Measurements from ENCODE around the gene MYCBP. TPM values are rescaled to one million over a fixed set of nuclear protein-coding genes. Genes with fewer than 3 reads are reported as not detected.

The MYCBP gene
- total RNA-seq, 2 donors from 2014 or later, result 34.6 to 38.1 TPM

DNA sequence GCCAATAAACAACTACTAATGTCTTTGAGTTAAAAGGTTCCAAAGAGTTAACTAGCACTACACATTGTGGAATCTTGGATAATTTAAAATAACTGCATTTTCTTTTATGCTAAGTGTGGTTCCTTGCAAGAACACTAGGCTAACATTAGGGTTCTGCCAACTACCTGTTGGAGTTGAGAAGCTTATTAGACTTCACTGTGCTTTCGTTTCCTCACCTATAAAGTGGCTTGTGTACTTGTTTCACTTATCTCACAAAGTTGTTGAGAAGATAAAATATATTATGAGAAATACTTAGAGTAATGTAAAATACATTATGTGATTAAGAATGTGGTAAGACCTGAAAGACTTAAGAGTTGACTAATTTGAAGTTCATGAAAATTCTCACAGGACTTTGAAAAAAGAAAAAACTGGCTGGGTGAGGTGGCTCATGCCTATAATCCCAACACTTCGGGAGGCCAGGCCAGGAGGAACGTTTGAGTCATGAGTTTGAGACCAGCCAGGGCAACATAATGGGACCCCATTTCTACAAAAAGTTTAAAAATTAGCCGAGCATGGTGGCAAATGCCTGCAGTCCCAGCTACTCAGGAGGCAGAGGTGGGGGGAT is 7.9 kb downstream of the MYCBP start:
- no peaks in the 10 kb centered on the region for H3K4me1 ChIP-seq (ENCODE audit: control insufficient read depth, insufficient read depth, low read length)
- Mint-ChIP-seq H3K9me3 (no peaks in the 10 kb centered on the region), H3K36me3 (ENCODE audit: low read depth) (peaks cover 24% of the 10 kb centered on the region), H3K4me1 (peaks cover 6% of the 10 kb centered on the region), H3K27me3 (ENCODE audit: insufficient read depth) (no peaks in the 10 kb centered on the region), H3K27ac (peak overlapping the region; percentile 35), H3K4me3 (no peak overlapping the region)
- H3K4me3 ChIP-seq (ENCODE audit: low read length), result no peak overlapping the region
- TF ChIP-seq, protein P1, sequence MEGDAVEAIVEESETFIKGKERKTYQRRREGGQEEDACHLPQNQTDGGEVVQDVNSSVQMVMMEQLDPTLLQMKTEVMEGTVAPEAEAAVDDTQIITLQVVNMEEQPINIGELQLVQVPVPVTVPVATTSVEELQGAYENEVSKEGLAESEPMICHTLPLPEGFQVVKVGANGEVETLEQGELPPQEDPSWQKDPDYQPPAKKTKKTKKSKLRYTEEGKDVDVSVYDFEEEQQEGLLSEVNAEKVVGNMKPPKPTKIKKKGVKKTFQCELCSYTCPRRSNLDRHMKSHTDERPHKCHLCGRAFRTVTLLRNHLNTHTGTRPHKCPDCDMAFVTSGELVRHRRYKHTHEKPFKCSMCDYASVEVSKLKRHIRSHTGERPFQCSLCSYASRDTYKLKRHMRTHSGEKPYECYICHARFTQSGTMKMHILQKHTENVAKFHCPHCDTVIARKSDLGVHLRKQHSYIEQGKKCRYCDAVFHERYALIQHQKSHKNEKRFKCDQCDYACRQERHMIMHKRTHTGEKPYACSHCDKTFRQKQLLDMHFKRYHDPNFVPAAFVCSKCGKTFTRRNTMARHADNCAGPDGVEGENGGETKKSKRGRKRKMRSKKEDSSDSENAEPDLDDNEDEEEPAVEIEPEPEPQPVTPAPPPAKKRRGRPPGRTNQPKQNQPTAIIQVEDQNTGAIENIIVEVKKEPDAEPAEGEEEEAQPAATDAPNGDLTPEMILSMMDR (conservative IDR thresholded peaks at IDR 0.05), result peak; percentile 24
- H3K36me3 ChIP-seq (ENCODE audit: control insufficient read depth, insufficient read depth, low read length), result peaks cover 23% of the 10 kb centered on the region
- no peaks in the 10 kb centered on the region for H3K27me3 ChIP-seq (ENCODE audit: control insufficient read depth, insufficient read depth, low read length, poor library complexity, severe bottlenecking)
- DNase-seq, result no peak
- no peak overlapping the region for H3K27ac ChIP-seq (ENCODE audit: low read depth, low read length)
- 79 to 85% methylated on average over 3 to 4 of the region's 4 CpGs for WGBS, 2 experiments (ENCODE audit: insufficient coverage in 1 of 2, insufficient read length in 1 of 2)
- no peaks in the 10 kb centered on the region for H3K9me3 ChIP-seq (ENCODE audit: control insufficient read depth, low read length)
- H3K9ac ChIP-seq (ENCODE audit: extremely low read depth, low read length, poor library complexity, severe bottlenecking), result no peak overlapping the region

DNA sequence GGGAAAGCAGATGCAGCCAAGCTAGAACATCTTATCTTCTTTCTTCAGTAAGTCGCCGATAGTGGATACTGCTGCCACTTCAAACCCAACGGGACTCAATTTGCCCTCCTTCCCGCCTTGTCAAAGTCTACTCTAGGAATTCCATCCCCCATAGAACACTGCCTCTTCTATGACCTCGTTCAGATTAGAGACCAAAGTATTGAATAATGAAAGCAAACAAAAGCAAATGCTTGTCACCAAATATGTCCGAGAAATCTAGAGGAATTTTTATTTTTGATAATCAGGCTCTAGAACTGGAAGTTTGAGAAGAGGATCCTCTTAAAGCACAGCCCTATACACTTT is 12.7 kb downstream of the MYCBP start:
- Mint-ChIP-seq H3K36me3 (ENCODE audit: low read depth) (peaks cover 16% of the 10 kb centered on the region), H3K4me3 (peak overlapping the region; percentile 74), H3K4me1 (peaks cover 19% of the 10 kb centered on the region), H3K9me3 (no peaks in the 10 kb centered on the region), H3K27me3 (ENCODE audit: insufficient read depth) (no peaks in the 10 kb centered on the region), H3K27ac (peak overlapping the region; percentile 82)
- H3K4me3 ChIP-seq (ENCODE audit: low read length), result peak overlapping the region; percentile 94
- H3K27me3 ChIP-seq (ENCODE audit: control insufficient read depth, insufficient read depth, low read length, poor library complexity, severe bottlenecking), result no peaks in the 10 kb centered on the region
- peak overlapping the region; percentile 60 for H3K9ac ChIP-seq (ENCODE audit: extremely low read depth, low read length, poor library complexity, severe bottlenecking)
- no peak overlapping the region for H3K27ac ChIP-seq (ENCODE audit: low read depth, low read length)
- WGBS, 2 experiments (ENCODE audit: insufficient coverage in 1 of 2, insufficient read length in 1 of 2), result 37 to 46% methylated on average over 3 to 6 of the region's 6 CpGs
- peaks cover 7% of the 10 kb centered on the region for H3K4me1 ChIP-seq (ENCODE audit: control insufficient read depth, insufficient read depth, low read length)
- DNase-seq, result no peak
- H3K9me3 ChIP-seq (ENCODE audit: control insufficient read depth, low read length), result no peaks in the 10 kb centered on the region
- TF ChIP-seq, protein P1 (conservative IDR thresholded peaks at IDR 0.05), result no peak
- H3K36me3 ChIP-seq (ENCODE audit: control insufficient read depth, insufficient read depth, low read length), result peaks cover 29% of the 10 kb centered on the region

DNA sequence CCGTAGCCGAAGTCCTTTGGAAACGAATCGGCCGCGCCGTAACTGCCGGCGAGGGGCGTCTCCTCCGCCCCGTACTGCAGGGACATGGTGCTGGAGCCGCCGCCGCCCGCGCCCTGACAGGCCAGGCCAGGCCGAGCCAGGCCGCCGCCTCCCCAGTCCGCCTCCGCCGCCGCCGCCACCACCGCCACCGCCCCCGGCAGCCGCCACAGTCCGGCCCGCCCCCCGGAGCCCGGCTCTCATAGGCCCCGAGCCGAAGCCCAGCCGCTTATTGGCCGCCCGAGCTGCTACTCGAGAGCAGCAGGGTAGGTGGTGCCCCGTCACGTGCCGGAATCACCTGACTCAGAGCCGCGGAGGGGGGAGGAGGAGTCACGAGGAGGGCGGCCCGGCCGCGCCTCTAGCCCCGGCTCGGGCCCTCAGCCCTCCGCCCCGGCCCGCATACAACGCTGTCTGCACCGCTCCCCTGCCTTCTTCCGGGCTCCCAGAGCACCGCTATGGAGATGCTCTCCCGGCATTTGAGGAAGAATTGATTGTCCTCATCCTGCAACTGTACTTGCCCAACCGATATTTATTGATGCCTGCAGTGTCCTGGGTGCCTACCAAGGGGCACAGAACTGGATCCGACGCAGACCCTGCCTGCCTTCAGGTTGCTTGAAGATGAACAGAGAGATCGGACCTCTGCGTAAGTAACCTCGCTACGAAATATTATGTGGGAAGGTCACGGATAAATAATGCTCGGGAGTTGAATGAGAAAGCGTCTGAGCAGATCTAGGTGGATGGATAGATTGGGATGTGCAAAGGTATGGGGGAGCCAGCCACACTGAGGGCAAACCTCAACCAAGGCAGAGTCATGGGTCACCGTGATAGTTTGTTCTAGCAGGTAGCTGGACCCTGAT is 13.3 kb downstream of the MYCBP start, which contains the start of gene RRAGC:
Gene RRAGC (minus strand): TSS at position 212 of the 893 bp plus-strand sequence. CDS start 126 bp downstream, at position 86.
- peak within 1 kb of the TSS; percentile 60 for H3K9ac ChIP-seq (ENCODE audit: extremely low read depth, low read length, poor library complexity, severe bottlenecking)
- H3K27me3 Mint-ChIP-seq (ENCODE audit: insufficient read depth), result no peaks in the 10 kb centered on the region
- peaks cover 16% of the 10 kb centered on the region for H3K36me3 Mint-ChIP-seq (ENCODE audit: low read depth)
- peak within 1 kb of the TSS; percentile 94 for H3K4me3 ChIP-seq (ENCODE audit: low read length)
- H3K27me3 ChIP-seq (ENCODE audit: control insufficient read depth, insufficient read depth, low read length, poor library complexity, severe bottlenecking), result no peaks in the 10 kb centered on the region
- peak within 1 kb of the TSS; percentile 86 for H3K27ac Mint-ChIP-seq
- H3K4me1 Mint-ChIP-seq, result peaks cover 19% of the 10 kb centered on the region
- peak within 1 kb of the TSS; percentile 74 for H3K4me3 Mint-ChIP-seq
- TF ChIP-seq, protein P1 (conservative IDR thresholded peaks at IDR 0.05), result no peak
- no peaks in the 10 kb centered on the region for H3K9me3 Mint-ChIP-seq
- DNase-seq, result peak; percentile 100
- 0 to 2% methylated on average over 31 to 70 of the region's 70 CpGs for WGBS, 2 experiments (ENCODE audit: insufficient coverage in 1 of 2, insufficient read length in 1 of 2)
- no peak within 1 kb of the TSS for H3K27ac ChIP-seq (ENCODE audit: low read depth, low read length)
- peaks cover 34% of the 10 kb centered on the region for H3K36me3 ChIP-seq (ENCODE audit: control insufficient read depth, insufficient read depth, low read length)
- peaks cover 7% of the 10 kb centered on the region for H3K4me1 ChIP-seq (ENCODE audit: control insufficient read depth, insufficient read depth, low read length)
- no peaks in the 10 kb centered on the region for H3K9me3 ChIP-seq (ENCODE audit: control insufficient read depth, low read length)
